ENCODE results near the gene LRP1-AS.

DNA sequence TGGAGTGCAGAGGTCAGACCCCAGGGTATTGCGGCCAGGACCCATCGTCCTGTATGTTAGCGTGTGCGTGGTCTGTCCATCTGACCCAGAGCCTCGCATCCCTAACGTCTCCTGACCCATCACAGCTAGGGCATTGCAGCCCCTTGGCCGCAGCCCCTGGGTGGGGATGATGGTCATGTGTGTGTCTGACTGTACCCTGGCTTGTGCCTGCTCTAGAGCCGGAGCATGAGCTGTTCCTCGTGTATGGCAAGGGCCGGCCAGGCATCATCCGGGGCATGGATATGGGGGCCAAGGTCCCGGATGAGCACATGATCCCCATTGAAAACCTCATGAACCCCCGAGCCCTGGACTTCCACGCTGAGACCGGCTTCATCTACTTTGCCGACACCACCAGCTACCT, 10.8 kb upstream of the LRP1-AS start:
- TF ChIP-seq, protein P1, sequence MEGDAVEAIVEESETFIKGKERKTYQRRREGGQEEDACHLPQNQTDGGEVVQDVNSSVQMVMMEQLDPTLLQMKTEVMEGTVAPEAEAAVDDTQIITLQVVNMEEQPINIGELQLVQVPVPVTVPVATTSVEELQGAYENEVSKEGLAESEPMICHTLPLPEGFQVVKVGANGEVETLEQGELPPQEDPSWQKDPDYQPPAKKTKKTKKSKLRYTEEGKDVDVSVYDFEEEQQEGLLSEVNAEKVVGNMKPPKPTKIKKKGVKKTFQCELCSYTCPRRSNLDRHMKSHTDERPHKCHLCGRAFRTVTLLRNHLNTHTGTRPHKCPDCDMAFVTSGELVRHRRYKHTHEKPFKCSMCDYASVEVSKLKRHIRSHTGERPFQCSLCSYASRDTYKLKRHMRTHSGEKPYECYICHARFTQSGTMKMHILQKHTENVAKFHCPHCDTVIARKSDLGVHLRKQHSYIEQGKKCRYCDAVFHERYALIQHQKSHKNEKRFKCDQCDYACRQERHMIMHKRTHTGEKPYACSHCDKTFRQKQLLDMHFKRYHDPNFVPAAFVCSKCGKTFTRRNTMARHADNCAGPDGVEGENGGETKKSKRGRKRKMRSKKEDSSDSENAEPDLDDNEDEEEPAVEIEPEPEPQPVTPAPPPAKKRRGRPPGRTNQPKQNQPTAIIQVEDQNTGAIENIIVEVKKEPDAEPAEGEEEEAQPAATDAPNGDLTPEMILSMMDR (IDR thresholded peaks at IDR 0.05; ENCODE audit: borderline replicate concordance, extremely low read depth, low read length, poor library complexity, severe bottlenecking): no peak
- TF ChIP-seq EZH2 (IDR thresholded peaks at IDR 0.05; ENCODE audit: borderline replicate concordance, low read depth, low read length, severe bottlenecking): no peak

All from DND-41 (cell line).